ENCODE results near the gene EI24.
"Not testable (repeated sequence)": the region's sequence is repeated elsewhere in the genome, so short reads cannot be mapped to it uniquely, and the experiment has no call there.

EI24 gene

DNA sequence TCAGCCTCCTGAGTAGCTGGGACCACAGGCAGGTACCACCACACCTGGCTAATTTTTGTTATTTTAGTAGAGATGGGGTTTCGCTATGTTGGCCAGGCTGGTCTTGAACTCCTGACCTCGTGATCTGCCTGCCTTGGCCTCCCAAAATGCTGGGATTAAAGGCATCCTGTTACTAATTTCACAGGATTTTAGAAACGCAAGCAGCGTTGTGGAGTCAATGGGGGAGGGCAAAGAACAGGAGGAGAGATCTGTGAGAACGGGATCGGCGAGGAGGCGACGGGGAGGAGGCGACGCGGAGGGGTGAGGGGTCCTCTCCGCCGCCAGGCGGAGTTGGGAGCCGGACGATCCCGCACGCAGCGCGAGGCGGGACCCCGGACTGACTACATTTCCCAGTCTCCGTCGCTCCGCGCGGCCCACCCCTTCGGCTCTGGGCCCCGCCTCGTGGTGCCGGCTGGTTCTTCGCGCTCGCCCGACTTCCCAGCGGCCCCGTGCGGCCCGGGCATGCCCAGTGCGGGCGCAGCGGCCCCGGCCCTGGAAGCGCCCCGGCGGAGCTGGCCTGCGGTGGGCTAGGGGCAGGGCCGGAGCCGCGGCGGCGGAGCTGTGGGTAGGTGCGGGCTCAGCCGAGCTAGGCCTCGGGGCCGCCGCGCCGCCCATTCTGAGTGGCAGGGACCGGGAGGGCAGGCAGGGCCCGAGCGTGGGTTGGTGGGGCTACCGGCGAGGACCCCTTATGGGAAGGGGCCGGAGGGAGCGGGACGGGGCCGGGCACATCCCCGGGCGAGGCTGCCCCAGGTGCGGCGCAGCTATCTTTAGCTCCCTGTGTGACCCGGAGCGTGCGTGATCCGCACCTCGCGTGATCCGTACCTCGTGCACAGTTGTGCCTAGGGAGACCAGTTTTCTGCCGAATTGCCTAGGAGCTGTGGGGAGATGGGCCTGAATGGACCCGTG, at the start of gene EI24:
TSS of gene EI24 (plus strand) at position 508 of the 945 bp plus-strand sequence. CDS start 3,051 bp downstream, outside the sequence.
- DNase-seq, result peak; percentile 74

DNA sequence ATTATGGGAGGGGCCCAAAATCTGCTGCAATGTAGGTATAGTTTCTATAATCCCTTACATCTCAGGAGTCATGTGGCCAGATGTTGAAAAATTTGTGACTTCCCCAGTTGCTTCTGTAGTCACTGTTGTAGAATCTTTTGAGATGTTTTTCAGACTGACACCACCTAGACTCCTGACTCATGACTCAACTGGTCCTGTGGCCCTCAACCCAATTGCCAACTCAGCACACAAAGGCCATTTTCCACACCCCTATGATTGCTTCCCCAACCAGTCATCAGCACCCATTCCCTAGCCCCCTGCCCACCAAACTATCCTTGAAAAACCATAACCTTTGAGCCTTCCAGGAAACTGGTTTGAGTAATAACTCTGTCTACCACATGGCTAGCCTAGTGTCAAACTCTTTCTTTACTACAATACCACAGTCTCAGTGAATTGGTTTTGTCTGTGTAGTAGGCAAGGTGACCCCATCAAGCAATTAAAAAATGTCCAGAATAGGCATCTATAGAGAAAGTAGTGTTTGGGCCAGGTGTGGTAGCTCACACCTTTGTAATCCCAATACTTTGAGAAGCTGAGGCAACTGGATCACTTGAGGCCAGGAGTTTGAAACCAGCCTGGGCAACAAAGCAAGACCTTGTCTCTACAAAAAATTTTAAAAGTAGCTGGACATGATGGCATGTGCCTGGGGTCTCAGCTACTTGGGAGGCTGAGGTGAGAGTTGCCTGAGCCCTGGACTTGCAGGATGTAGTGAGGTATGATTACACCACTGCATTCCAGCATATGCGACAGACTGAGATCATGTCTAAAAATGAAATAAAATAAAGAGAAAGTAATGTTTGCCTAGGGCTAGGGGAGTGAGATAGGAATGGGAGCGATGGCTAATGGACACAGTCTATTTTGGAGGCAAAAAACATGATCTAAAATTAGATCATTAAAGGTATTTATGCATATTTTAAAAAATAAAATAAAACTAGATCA, 49.1 kb upstream of the EI24 start:
- DNase-seq, result no peak

DNA sequence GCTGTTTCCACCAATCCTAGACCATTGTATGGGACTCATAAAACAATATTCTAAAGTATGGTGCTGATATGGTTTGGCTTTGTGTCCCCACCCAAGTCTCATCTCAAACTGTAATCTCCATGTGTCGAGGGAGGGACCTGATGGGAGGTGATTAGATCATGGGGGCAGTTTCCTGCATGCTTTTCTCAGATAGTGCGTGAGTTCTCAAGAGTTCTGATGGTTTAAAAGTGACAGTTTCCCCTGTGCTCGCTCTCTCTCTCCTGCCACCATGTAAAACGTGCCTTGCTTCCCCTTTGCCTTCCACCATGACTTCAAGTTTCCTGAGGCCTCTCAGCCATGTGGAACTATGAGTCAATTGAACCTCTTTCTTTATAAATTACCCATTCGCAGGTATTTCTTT, 44.0 kb upstream of the EI24 start:
- no peak for DNase-seq

DNA sequence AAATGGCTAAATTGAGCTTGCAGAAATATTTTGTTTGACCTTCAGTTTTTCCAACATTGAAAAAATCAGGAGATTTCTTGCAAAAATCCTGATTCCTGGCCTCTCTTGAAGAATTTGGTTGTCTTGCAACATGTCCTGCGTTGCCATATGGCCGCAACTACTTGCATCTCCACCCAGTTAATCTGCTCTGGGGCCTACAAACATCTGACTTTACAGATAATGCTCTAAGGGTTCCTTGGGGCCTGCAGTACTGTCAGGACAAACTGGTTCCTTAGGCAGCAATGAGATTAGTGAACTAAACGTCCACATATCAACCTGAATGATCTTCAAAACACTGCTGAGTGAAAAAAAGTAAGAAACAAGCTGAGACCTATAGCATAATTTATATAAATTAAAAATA, 36.6 kb upstream of the EI24 start:
- DNase-seq, result no peak

DNA sequence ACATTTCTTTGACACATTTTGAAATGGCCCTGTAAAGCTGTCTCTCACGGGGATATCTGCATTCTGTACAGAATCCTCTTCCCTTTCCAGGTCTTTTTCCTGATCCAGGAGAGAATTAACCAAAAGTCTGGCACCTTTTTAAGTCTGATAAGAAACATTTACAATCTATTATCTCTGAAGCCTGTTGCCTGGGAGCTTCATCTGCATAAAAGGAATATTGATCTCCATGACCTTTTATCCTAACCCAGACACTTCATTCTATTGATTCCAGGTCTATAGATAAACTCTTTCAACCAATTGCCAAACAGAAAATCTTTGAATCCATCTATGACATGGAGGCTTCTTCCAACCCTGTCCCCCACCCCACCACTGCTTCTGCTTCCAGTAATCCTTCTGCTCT, 33.7 kb upstream of the EI24 start:
- DNase-seq, result no peak

DNA sequence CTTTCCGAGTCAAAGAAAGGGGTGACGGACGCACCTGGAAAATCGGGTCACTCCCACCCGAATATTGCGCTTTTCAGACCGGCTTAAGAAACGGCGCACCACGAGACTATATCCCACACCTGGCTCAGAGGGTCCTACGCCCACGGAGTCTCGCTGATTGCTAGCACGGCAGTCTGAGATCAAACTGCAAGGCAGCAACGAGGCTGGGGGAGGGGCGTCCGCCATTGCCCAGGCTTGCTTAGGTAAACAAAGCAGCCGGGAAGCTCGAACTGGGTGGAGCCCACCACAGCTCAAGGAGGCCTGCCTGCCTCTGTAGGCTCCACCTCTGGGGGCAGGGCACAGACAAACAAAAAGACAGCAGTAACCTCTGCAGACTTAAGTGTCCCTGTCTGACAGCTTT, 32.4 kb upstream of the EI24 start:
- not testable (repeated sequence) for DNase-seq

DNA sequence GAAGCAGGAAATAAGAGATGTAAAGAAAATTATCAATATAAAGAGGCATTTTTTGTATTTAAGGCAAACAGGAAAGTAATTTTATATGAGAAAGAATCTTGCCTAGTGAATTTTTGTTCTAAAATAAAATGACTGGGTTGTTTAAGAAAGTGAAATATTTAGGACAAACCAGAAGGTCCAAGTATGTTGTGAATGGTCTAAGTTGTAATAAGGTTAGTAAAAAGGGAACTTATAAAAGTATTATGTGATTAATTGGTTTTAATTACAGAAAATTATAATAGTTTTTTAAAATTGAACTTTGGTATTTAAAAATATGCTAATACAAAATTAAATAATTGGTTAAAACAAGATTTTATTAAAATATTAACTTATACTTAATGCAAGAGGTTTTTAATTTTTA, 26.6 kb upstream of the EI24 start:
- no peak for DNase-seq

DNA sequence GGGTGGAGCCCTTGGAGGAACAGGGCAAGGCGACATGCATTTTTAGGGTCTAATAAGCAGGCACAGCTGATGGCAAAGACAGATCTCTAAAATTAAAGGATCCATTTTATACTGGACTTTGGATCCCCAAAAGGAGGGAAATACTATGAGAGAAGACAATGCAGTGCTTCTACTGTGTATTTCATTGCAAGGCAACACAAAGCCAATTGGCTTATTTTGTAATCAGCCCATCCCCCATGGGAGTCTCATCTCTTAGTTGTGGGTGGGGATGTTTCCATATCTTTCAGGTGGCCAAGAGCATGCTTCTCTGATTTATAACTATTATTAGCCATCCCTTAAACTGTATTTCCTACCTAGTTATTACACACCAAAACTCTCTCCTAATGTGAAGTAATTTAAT, 18.5 kb upstream of the EI24 start:
- DNase-seq, result no peak

DNA sequence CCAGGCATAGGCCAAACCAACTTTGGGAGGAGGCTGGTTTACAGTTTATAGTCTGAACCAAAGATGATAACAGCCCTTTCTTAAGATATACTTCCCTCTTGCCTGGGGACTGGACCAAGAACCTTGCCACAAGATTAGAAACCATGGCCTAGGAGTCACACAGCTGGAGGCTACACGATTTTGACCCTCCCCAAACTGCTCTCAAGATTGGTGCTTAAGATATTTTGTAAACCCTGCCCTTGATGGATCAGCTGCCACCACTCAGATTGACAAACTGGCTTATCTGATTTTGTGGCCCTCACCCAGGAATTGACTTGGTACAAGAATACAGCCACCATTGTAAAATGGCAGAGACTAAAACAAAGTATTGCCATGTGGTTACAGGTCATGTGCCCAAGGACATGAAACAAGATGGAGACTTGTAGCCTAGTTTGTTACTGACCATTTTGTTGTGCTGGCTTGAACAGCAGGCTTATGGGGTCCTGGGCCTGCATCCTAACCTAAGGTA, 17.4 kb upstream of the EI24 start:
- DNase-seq, result no peak

DNA sequence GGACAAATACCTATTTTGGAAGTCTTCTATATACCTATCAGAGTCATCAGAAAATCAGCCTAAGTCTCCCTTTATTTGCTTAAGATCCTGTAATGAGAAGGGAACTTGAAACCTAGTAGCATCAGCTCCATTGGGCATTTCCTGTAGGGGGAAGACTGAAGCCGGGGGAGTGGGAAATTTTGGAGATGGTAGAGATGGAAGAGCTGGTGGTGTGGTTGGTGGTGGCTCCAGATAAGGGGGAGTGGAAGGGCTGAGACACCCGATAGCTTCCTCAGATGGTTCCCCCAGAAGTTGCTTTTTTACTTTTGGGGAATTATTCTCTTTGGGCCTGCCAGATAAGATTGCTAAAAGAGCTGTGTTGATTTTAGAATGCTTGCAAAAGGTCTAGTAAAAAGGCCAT, 16.4 kb upstream of the EI24 start:
- DNase-seq, result no peak

DNA sequence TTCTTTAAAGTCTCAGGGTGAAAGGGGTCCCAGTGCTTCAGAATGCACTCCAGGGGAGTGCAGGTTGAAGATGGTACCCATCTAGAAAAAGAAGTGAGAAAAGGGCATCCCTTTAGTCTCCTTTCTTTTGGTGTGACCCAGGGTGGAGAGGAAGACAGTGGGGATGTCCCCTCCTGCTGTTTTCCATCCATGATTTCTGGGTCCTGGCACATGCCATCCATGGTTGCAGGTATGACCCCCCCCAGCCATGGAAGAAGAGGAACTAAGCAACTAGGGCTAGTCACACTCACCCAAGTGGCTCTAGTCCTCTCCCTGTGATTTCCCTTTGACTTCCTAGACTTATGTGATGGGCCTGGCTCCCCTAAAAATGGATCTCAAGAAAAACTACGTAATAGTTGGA, 15.9 kb upstream of the EI24 start:
- no peak for DNase-seq

DNA sequence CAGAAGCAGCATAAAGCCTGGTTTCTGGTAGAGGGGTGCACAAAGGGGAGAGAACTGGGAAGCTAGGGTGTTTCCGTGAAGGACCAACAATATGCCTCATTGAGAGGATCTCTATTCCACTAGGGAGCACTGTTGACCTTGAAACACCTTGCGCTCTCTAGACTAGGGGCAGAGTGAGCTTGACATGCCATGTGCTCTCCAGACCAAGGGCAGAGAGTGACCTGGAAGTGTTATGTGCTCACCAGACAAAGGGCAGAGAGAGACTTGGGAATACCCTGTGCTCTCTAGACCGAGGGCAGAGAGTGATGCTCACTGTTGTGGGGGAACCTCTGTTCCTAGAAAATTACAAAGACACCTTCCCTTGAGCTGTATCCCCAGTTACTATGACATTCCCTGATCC, 15.2 kb upstream of the EI24 start:
- DNase-seq, result no peak

DNA sequence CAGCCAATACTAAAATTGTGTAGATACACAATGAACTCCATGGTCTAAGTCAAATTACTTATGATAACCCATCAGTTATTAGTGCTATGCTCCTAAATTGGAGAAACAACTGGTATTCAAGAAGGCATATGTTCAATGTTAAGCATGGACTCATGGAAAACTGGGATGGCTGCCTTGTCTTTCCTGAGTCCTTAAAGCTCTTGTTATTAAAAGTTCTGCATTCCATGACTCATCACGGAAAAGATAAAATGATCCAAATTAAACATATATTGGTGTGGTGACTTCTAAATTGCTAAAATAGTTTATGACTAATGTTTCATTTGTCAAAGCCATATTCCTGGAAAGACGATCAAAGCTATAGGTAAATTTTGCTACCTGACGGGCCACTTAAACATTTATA, 9.4 kb upstream of the EI24 start:
- no peak for DNase-seq

DNA sequence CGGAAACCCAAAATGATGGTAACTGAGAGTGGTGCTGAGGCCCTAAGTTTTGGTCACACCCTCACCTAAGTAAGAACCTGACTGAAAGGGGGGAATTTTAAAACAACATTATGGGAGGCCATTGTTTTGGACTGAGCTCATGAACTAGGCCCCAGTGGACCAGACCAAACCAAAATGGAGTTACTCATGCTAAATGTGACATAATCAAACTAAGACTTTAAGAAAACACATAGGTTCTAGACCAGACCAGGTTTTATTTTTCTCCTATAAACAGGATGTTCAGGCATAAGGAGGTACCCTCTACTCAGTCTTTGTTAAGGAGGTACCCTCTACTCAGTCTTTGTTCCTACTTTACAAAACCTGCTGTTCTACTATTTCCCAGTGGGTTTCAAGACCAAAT, 7.4 kb upstream of the EI24 start:
- no peak for DNase-seq

DNA sequence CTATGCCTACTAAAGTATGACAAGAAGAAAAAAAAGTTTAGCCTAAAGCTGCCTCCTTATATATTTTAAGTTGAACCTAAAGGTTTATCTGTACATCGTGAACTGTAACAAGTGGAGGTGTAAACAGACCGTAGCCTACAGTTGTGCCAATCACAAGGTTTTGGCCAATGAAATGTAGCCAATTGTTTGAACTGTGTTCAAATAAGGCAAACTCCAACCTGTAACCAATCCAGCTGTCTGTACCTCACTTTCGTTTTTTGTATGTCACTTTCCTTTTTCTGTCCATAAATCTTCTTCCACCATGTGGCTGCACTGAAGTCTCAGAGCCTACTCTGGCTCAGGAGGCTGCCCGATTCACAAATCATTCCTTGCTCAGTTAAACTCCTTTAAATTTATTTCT, 6.8 kb upstream of the EI24 start:
- no peak for DNase-seq

DNA sequence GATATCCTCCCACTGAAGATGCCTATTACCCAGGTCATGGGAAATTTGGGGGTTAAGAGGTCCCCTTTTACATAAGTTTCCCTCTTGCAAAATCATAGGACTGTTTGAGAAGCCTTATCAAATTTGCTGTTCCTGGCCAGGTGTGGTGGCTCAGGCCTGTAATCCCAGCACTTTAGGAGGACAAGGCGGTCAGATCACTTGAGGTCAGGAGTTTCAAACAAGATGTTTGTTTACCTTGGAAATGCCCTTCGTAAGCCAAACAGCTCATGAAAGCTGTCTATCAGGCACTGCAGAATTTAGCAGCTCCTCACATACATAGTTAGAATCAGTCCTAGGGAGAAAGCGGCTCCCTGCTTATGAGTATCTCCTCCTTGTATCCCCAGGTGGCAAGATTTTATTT, 4.9 kb upstream of the EI24 start:
- DNase-seq, result no peak

DNA sequence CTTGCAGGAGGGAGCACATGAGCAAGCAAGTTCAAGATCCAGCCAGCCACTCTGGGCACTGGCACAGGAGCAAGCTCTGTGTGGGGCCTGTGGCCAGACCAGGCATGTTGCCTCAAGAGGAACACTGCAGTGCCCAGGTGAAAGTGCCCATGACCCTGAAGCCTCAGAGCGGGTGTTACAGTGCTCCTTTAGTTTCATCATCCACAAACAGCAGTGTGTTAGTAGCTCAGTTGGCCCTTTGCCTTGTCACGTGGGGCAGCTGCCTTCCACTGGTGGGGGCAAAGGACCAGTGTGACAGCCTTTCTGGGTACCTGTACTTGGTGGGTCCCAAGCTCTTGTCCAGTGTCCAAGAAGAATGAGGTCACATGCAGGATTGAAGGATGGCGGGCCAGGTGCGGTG, 3.0 kb upstream of the EI24 start:
- no peak for DNase-seq

DNA sequence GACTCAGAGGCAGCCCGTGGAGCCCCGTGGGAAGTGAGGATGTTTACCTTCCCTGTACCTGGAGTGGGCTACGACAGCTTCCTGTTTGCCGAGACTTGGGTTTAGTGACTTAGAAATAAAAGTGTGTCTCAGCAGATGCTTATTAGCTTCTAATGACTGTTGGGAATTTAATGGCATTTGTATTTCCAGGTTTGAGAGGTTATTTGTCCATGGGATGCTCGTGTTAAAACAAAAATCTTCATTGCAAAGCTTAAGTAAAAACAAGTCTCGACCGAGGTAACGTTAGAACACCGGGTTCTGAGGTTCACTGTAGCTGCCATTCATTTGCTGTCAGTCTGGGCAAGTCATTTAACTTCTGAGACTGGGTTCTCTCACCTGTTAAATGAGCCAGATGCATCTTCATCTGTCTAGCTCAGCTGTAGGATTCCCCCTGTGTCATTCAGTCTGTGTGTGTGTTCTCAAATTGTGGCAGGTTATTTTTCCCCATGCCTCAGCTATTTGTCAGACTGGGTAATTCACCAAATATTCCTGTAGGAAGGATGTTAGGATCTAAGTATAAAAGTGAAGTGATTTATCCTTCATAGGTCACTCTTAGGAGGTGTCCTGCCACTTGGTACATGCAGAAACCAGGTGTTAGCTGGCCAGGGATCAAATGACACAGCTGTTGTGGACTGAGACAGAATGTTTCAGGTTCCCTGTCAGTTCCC, 791 bp downstream of the EI24 start:
- no peak for DNase-seq

DNA sequence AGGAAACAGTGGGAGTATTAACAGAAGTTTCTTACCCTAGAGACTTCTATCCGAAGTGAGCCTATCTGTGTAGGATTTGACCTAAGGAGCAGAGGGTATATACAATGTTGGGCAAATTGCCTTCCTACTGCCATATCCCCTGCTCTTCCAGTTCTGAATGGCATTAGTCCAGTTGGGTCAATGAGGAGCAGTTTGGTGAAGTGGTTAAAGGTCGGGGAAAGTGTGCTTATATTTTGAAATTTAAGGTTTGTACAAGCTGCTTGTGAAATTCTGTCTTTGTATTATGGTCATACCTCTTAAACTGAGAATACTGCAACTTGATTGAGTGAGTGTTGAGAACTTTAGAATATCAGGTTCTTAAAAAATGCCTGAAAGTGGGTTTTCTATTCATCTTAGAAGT, 1.7 kb downstream of the EI24 start:
- DNase-seq, result no peak

DNA sequence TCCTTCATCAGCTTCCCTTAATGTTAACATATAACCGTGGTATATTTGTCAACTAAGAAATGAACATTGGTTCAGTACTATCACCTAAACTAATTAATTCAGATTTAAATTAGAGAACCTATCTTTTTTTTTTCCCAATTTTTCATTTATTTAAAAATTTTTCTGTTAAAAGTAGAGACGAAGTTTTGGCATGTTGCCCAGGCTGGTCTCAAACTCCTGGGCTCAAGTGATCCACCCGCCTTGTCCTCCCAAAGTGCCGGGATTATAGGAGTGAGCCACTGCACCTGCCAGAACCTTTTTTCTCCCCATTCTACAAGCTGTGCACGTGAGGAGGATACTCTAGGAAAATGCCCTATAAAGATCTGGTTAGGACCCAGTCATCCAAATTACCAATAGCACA, 3.6 kb downstream of the EI24 start:
- no peak for DNase-seq

DNA sequence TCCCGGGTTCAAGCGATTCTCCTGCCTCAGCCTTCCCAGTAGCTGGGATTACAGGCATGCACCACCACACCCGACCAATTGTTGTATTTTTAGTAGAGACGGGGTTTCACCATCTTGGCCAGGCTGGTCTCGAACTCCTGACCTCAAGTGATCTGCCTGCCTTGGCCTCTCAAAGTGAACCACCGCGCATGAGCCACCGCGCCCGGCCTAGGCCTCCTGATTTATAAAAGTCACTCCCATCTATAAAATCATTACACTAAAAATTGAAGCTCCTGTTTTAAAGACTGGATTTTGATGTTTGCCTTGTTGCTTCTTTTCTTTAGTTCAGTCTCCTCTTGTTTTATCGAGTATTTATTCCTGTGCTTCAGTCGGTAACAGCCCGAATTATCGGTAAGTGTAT, 7.9 kb downstream of the EI24 start:
- DNase-seq, result not testable (repeated sequence)

DNA sequence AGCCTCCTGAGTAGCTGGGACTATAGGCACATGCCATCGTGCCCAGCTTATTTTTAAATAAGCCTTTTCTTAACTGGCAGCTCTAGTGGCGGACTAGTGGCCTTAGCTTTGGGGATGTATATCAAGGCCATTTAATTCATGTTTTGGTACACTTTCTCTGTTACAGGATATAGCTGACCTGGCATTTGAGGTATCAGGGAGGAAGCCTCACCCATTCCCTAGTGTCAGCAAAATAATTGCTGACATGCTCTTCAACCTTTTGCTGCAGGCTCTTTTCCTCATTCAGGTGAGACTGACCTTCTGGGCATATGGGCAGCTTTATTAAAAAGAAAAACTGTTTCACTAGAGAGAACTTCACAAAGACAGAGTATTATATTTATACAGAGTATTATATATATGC, 9.5 kb downstream of the EI24 start:
- DNase-seq, result no peak

DNA sequence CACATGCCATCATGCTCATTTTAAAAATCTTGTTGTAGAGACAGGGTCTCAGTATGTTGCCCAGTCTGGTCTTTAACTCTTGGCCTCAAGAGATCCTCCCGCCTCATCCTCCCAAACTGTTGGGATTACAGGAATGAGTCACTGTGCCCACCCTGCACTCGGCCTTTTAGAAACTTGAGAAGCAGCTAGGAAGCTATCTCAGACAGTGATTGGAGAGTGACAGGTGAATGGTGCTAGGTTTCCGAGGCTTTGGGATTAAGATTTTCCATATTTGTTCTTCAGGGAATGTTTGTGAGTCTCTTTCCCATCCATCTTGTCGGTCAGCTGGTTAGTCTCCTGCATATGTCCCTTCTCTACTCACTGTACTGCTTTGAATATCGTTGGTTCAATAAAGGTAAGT, 10.5 kb downstream of the EI24 start:
- DNase-seq, result no peak

All from NCI-H2107 (cell line).